GM21526 (cell line): Measurements from ENCODE around the gene DTYMK.
"Not testable (repeated sequence)": the region's sequence is repeated elsewhere in the genome, so short reads cannot be mapped to it uniquely, and the experiment has no call there.

Source experiments
- ATAC-seq: cut with Tn5 transposase; IDR thresholded peaks from one replicate; pipeline ENCODE4 v1.9.1; 2021; ENCODE audit warnings: moderate library complexity; ENCODE audit not compliant: unreplicated experiment, low FRiP score

Gene DTYMK, protein sequence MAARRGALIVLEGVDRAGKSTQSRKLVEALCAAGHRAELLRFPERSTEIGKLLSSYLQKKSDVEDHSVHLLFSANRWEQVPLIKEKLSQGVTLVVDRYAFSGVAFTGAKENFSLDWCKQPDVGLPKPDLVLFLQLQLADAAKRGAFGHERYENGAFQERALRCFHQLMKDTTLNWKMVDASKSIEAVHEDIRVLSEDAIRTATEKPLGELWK

DNA sequence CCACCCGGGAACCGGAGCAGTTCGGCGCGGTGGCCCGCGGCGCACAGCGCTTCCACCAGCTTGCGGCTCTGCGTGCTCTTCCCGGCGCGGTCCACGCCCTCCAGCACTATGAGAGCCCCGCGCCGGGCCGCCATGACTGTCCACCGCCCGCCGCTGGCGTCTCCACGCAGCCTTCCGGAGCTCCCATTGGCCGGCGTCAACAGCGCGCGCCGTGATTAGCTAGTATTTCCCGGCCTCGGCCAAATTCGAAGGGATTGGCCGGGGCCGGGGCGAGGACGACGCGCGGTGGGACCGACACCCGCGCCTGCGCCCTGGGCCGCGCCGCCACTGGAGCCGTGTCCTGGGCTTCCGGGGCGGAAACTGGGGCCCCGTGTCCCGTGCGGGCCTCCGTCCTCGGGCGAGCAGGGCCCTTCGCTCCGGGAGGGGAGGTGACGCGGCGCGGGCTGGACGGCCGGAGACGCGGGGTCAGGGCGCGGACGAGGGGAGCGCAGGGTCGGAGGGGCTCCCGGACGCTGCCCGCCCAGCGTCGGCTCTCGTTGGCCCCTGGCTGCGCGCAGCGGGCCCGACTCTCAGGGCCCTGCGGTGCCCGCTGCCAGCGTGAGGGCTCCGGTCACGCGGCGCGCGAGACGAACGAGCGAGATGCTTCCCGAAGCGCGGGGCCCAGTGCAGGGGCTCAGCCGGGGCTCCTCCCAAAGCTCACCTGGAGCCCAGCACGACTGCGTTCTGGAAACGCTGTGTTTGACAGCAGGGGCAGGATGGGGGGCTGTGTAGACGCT lies at the start of gene DTYMK:
Gene DTYMK, minus strand, starts transcription at position 166 of the 776 bp plus-strand sequence. Its CDS starts 32 bp downstream, at position 134.
- ATAC-seq = peak; percentile 82

DNA sequence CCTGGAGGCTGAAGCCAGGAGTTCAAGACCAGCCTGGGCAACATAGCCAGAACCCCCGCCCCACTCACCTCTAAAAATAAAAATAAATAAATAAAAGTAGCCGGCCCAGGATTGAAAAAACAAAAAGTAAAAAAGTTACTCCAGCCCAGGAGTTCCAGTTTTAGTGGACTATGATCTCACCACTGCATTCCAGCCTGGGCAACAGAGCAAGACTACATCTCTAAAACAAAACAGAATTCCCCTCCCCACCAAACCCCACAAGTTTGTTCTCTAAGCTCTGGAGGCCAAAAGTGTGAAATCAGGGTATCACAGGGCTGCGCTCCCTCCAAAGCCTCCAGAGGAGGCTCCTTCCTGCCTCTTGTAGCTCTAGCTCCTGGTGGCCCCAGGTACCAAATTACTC lies 49.5 kb upstream of the DTYMK start:
- no peak for ATAC-seq

DNA sequence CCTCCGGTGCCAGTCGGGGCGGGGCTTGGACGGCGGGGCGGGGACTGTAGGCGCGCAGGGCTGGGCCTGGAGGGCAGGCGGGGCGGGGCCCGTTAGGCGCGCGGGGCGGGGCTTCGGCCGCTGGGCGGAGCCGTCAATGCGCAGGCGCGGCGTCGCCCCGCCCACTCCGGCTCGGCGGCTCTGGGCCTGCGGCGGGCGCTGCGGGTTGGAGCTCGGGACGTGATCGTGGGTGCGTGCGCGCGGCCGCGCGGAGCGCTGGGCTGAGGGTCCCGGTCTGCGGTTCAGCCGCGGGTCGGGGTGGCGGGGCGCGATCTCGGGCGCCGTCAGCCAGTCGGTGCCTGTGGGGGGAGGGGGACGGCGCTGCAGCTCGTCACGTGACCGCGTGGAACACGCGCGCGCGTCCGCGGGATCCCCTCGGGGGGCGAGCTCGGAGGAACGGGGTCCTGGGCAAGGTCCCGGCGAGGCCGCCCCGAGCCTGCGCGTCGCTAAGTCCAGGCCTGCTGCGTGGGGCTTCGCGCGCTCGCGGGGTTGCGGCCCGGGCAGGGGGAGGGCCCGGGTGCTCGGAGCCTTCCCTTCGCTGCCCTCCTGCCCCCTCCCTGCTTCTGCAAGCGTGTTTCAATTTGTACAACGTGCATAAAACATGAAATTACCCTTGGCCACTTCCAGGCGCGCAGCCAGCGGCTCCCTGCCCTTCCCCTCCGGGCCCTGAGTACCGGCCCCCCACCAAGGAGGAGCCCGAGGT lies 48.0 kb upstream of the DTYMK start, which contains the start of gene D2HGDH:
Gene D2HGDH, plus strand, starts transcription at position 164 of the 742 bp plus-strand sequence. CDS start 595 bp downstream, outside the sequence.
- ATAC-seq = peak; percentile 70

DNA sequence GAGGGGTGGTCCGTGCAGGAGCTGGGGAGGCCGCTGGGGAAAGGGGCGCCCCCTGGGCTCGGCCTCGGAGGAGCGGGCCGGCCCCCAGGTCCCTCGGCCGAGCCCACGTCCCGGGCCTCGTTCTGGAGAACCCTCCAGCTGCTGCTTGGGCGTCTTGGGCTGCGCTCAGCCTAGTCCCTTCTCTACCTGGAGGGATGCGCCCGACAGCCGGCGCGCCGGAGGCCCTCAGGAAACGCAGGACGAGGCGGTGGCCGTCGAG lies 47.5 kb upstream of the DTYMK start:
- ATAC-seq = no peak

DNA sequence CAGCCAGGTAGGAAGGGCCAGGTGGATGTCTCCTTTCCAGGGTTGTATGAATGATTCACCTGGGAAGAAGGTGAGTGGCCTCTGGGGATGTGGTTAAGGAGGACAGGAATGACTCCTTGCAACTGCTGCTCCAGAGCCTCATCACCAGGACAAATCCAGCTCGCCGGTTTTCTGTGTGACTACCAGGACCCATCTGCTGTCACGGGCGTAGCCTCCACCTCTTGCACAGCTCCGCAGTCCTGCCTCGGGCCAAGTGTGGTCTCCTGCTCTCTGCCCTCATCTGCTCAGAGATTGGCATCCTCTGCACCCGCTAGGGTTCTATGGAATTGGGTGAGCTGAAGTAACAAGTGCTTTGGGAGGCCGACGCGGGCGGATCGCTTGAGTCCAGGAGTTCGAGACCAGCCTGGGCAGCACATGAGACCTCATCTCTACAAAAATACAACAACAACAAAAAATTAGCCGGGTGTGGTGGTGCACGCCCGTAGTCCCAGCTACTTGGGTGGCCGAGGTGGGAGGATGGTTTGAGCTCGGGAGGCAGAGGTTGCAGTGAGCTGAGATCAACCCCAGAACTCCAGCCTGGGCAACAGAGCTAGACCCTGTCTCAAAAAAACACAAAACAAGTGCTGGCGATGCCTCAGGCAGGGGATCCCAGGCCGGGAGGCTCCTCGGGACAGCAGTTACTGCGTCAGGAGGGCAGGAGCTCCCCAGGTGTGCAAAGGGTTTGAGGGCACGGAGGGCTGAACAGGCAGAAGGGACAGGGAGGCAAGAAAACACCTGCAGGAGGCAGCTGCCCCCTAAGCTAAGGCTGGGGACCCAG lies 47.0 kb upstream of the DTYMK start:
- ATAC-seq = no peak

DNA sequence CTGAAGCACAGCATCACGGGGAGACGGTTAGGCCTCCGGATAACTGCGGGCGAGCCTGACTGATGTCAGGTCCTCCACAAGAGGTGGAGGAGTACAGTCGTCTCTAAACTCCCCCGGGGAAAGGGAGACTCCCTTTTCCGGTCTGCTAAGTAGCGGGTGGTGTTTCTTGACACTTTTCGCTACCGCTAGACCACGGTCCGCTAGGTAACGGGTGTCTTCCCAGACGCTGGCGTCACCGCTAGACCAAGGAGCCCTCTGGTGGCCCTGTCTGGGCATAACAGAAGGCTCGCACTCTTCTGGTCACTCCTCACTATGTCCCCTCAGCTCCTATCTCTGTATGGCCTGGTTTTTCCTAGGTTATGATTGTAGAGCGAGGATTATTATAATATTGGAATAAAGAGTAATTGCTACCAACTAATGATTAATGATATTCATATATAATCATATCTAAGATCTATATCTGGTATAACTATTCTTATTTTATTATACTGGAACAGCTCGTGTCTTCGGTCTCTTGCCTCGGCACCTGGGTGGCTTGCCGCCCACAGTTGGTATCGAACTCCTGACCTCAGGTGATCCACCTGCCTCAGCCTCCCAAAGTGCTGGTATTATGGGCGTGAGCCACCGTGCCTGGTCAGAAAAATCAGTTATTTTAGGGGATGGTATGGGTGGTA lies 46.0 kb upstream of the DTYMK start:
- ATAC-seq = not testable (repeated sequence)

DNA sequence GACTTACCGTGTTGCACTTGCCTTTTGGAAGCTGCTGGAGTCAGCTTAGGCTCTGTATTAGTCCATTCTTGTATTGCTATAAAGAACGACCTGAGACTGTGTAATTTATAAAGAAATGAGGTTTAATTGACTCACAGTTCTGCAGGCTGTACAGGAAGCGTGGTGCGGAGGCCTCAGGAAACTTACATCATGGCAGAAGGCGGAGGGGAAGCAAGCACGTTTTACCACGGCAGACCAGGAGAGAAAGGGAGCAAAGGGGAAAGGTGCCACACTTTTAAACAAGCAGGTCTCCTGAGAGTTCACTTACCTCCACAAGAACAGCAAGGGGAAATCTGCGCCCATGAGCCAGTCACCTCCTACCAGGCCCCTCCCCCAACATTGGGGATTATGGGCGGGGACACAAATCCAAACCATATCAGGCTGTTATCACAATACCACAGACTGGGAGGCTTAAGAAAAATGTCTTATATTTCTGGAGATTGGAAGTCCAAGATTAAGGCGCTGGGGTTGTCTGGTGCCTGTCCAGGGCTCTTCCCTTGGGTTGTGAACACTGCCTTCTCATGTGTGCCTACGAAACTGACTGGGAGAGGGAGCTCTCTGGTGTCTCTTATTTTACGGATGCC lies 44.2 kb upstream of the DTYMK start:
- no peak for ATAC-seq

DNA sequence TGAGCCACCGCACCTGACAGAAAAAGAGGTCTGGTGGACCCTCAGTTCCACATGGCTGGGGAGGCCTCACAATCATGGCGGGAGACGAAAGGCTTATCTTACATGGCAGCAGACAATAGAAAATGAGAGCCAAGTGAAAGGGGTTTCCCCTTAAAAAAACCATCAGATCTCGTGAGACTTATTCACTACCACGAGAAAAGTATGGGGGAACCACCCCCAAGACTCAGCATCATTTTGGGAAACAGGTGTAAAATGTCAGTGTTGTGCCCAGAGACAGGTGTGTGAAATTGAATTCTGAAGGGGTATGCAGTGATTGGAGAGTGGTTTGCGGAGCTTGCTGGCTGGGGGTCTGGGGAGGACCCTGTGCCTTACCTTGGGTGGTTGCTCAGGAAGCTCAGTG lies 43.3 kb upstream of the DTYMK start:
- ATAC-seq = no peak

DNA sequence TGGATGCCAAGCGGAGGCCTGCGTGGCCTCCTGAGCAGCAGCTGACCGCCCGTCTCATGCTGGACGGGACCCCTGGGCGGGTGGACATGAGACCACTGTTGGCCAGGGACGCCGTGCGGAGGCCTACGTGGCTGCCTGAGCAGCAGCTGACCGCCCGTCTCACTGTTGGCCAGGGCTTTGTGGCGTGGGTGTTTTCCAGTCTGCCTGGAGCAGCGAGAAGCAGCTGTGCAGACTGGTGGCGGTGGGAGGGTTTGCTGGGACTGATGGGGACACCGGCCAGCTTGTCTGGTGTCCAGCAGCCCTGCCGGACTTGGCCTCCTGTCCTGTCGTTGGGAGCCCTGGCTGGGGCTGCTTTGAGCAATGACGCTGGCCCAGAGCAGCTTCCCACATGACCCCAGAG lies 42.0 kb upstream of the DTYMK start:
- no peak for ATAC-seq

DNA sequence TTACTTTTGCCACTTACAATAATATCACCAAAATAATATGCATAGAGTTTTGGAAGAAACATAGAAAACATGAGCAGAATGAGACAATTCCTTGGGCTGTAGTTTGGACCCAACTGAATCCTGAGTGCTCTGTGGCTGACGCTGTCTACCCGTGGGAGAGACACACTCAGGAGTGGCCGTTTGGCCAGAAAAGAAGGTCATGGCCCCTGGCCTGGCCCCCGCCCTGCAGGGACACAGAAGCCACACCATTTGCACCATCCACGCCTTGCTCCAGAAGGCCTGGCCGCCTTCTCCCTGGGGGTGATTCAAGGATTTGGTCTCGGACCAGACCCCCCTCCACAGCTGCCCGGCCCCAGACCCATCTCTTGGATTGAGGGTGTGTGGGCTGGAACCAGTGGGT lies 41.4 kb upstream of the DTYMK start:
- ATAC-seq = no peak

DNA sequence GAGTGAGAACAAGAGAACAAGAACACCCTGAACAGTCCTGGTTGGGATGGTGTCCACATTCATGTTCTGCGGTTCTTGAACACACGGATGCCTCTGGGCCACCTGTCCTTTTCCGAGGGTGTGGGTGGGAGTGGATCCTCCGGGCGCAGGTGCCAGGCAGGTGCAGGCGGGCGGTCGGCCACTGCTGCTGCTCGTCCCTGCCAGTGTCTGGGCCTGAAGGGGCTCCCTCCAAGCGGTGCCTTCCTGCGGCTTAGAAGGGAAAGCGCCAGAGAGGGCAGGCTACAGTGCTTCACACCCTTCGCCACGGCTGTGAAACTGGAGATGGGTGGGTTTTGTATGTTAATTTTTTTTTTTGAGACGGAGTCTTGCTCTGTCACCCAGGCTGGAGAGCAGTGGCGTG lies 39.8 kb upstream of the DTYMK start:
- ATAC-seq = no peak

DNA sequence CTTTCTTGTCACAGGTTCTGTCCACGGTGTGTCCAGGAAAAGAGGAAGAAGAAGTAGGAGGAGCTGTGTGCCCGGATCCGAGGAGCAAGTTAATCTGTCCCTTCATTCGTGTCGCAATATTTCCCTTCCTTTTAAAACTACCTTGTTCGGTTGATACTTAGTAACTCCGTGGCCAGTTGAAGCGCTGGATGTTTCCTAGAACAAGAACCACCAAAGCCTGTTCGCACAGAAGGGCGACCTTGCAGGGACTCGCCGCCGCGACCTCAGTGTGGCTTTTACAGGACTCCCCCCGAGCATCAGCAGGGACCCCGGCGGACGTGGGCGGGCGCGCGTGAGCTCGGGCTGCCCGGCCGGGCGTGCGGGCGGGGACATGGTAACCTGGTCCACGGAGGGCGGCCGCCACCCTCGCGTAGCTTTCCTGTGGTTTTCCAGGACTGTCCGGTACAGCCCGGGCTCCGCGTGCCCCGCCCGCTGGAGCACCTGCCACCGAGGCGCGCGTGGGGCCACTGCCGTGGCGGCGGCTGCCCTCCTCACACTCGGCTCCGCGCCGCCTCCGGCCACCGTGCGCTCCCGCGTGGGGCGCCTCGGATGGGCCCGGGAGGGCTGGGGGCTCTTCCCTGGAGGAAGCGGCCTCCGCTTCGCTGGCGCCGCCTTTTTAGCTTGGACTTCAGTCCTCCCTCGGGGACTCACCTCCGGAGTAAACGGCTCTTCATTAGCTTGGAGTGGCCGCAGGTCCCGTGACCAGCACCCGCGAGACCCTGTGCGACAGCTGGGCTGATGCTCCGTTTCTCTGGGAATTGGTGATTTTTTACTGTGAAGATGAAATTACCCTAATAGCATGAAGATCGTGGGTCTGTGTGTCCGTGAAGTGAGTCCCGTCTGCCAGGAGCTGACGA lies 38.6 kb upstream of the DTYMK start:
- ATAC-seq = no peak

DNA sequence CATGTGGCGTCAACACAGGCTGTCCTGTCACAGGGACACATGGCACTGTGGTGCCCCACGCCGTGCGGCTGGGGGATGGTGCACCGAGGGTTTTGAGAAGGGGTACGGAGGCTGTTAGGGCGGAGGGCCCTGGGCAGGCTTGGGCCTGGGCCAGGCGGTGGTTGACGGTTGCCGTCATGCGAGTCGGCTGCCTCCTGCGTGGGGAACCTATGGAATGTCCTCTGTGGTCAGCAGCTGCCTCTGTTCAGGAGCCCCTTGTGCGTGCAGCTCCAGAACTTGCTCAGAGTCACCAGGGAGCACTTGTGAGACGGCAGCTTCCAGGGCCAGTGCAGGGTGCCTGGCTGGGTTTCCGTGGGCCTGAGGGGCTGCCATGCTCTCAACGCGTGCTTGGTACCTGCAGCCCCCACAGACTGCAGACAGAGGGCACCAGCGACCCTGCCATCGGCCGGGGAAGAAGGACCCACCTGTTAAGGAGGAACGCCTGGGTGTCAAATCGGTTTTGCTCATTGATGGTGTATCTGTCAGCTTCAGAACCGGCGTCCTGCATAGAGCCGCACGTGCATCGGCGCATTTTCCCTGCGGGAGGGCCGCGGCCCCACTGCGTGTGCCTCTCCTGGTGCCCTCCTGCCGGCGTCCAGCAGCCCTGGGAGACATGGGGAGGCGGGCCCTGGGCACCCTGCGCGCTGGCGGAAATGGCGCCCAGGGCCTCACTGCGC lies 37.8 kb upstream of the DTYMK start:
- ATAC-seq = no peak

DNA sequence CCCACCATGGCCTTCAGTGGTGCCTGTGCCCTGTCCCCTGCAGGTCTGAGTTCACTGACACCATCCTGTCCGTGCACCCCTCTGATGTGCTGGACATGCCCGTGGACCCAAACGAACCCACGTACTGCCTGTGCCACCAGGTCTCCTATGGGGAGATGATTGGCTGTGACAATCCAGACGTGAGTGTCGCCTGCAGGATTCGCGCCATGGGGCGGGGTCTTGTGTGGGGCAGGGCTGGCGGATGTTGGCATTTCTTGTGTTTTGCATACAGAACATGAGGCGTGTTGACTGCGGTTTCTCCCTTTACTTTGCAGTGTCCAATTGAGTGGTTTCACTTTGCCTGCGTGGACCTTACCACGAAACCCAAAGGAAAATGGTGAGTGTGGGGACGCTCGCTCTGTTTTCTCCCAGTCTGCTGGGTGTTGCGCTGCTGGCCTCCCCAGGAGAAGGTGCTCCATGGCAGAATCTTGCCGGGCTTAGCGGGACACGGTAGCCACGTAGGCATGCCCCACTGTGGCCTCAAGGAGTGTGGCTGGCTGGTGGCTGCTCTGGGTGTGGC lies 36.4 kb upstream of the DTYMK start:
- ATAC-seq = no peak

DNA sequence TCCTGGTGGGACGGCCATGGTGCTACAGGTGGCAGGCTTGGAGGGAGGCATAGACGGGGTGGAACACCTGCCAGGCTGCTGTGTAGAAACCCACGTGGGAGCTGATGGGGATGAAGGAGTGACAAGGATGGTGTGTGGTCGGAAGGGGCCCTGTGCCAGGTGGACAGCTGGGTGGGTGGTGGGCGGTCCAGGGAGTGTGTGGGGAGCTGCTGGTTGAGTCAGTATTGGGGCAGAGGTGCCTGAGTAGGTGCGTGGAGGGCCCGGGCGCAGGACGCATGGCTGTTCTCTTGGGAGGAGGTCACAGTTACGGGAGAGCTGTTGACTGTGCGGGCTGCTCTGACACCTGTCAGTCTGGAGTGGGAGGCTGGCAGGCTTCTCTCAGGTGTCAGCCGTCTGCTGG lies 35.2 kb upstream of the DTYMK start:
- no peak for ATAC-seq

DNA sequence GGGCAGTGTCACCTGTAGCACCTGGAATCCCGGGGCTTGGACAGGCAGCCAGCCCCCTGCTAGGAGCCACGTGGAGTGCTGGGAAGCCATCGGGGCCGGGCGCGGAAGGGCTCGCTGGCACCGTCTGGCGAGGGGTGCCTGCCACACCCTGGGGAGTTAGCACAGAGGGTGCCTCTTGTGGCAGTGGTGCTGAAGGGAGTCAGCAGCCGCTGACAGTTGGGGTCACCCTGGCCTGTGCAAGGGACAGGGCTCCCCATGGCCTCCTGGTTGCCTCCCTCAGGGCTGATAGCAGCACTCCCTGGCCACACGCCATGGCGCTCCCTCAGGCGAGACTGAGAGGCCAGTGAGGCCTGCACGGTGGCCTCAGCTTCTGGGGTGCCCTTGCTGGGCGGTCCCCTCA lies 33.9 kb upstream of the DTYMK start:
- no peak for ATAC-seq

DNA sequence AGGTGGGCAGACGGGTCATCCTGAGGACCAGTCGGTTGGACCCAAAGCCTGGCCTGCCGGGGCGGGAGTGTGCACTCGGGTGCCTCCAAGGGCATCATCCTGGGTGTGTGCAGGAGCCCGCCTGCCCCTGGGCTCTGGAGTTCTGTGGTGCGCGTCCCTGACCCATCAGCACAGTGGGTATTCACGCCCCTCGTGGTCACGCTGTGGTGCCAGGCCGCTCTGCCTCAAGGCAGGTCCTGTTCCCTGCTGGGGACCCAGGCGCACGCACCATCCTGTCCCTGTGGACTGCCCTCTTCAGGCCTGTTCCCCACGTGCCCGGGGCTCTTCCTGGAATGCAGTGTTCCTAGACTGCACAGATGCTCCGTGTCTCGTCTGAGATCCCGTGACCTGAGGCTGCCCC lies 33.5 kb upstream of the DTYMK start:
- ATAC-seq = no peak

DNA sequence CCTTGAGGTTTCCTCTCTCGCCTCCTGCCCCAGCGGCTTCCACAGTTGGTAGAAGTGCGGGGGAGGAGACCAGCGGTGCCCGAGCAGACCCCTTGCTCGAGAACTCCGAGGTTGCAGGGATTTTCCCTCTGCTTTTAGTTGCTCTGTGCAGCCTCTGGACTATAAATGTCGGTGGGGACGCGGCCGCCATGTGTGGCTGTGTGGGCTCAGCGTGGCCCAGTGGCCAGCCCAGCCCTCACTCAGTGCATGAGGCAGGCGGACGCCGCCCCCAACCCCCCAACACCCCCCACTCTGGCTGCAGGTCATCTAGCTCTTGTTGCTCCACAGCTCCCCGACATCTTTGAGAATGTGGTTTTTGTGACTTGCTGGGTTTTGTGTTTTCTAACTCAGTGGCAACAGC lies 32.5 kb upstream of the DTYMK start:
- ATAC-seq = no peak
